Measurements from ENCODE around the gene SH3D19.

DNA sequence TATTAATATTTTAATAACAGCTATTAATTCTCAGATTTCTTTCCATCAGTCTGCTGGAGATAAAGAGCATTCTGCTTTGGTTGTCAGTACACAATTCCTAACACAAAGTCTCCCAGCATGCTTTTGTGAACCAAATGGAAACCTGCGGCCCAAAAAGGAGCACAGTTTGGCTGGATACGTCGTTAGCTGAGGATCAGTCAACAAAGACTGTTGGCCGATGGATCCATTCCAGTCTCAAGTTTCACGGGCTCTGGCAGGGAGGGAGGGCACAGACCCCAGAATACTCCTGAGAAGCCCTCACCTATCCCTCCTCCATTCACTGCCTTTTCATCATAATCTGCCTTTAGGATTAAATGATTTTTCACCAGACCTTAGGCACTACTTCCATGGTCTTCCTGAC, 74.7 kb downstream of the SH3D19 start:
- TF ChIP-seq, protein P1, sequence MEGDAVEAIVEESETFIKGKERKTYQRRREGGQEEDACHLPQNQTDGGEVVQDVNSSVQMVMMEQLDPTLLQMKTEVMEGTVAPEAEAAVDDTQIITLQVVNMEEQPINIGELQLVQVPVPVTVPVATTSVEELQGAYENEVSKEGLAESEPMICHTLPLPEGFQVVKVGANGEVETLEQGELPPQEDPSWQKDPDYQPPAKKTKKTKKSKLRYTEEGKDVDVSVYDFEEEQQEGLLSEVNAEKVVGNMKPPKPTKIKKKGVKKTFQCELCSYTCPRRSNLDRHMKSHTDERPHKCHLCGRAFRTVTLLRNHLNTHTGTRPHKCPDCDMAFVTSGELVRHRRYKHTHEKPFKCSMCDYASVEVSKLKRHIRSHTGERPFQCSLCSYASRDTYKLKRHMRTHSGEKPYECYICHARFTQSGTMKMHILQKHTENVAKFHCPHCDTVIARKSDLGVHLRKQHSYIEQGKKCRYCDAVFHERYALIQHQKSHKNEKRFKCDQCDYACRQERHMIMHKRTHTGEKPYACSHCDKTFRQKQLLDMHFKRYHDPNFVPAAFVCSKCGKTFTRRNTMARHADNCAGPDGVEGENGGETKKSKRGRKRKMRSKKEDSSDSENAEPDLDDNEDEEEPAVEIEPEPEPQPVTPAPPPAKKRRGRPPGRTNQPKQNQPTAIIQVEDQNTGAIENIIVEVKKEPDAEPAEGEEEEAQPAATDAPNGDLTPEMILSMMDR (IDR thresholded peaks at IDR 0.05): no peak
- TF ChIP-seq POLR2A (IDR thresholded peaks at IDR 0.05): no peak

Measured in ovary (tissue), 3 donors.